Karpas-422 (cell line): Measurements from ENCODE around the gene ALDH1L2. TPM values are rescaled to one million over a fixed set of nuclear protein-coding genes. Genes with fewer than 3 reads are reported as not detected.

Source experiments
- DNase-seq: peaks from one replicate; pipeline ENCODE4 v3.0.0-alpha.2; 2015
- H2AFZ ChIP-seq: fragments of 200-600 bp; sonication (generic); 2 replicates; pipeline ENCODE4 v1.6.1; 2014; ENCODE audit warnings: antibody characterized with exemption, low read length, mixed read lengths
- H3K27ac ChIP-seq: fragments of 200-600 bp; sonication (generic); 2 replicates; pipeline ENCODE4 v1.5.1; 2014; ENCODE audit warnings: mild to moderate bottlenecking, low read length, moderate library complexity
- H3K27me3 ChIP-seq: fragments of 200-600 bp; sonication (generic); 2 replicates; pipeline ENCODE4 v1.6.1; 2014; ENCODE audit warnings: low read length, mixed read lengths
- H3K36me3 ChIP-seq: fragments of 200-600 bp; sonication (generic); 2 replicates; pipeline ENCODE4 v1.6.1; 2014; ENCODE audit warnings: low read length, mixed read lengths; ENCODE audit not compliant: insufficient read depth
- H3K4me1 ChIP-seq: fragments of 200-600 bp; sonication (generic); 2 replicates; pipeline ENCODE4 v1.6.1; 2014; ENCODE audit warnings: mild to moderate bottlenecking, low read length, mixed read lengths
- H3K4me2 ChIP-seq: fragments of 200-600 bp; sonication (generic); 2 replicates; pipeline ENCODE4 v1.6.1; 2014; ENCODE audit warnings: low read length, low read depth, mild to moderate bottlenecking; ENCODE audit not compliant: poor library complexity, severe bottlenecking
- H3K4me3 ChIP-seq: fragments of 200-600 bp; sonication (generic); 2 replicates; pipeline ENCODE4 v1.5.1; 2014; ENCODE audit warnings: mild to moderate bottlenecking, antibody characterized with exemption, low read length, mixed read lengths
- H3K79me2 ChIP-seq: fragments of 200-600 bp; sonication (generic); 2 replicates; pipeline ENCODE4 v1.6.1; 2014; ENCODE audit warnings: mild to moderate bottlenecking, low read length, mixed read lengths
- H3K9ac ChIP-seq: fragments of 200-600 bp; sonication (generic); 2 replicates; pipeline ENCODE4 v1.6.0; 2014; ENCODE audit warnings: low read length
- H3K9me2 ChIP-seq: fragments of 200-600 bp; sonication (generic), shearing (Covaris generic); replicated peaks from 2 replicates; pipeline ENCODE4 v1.6.0; 2014; ENCODE audit warnings: mild to moderate bottlenecking, low read length, moderate library complexity; ENCODE audit not compliant: insufficient read depth
- H3K9me3 ChIP-seq: fragments of 300-700, 200-600 bp; sonication (generic); 2 replicates; pipeline ENCODE4 v1.6.1; 2014; ENCODE audit warnings: low read length, mixed read lengths
- H4K20me1 ChIP-seq: fragments of 200-600 bp; sonication (generic); 2 replicates; pipeline ENCODE4 v1.6.1; 2014; ENCODE audit warnings: mild to moderate bottlenecking, antibody characterized with exemption, low read length, low read depth; ENCODE audit not compliant: insufficient read depth
- total RNA-seq: library from RNA; depleted of rRNA; stranded (reverse); fragments of >200 nt; shearing (Covaris generic); gene quantifications from 2 replicates; pipeline ENCODE4 v1.2.3, GENCODE V29; 2014; ENCODE audit warnings: low replicate concordance

ALDH1L2 gene
- total RNA-seq, 1 experiment from 2014 or later, result not detected

DNA sequence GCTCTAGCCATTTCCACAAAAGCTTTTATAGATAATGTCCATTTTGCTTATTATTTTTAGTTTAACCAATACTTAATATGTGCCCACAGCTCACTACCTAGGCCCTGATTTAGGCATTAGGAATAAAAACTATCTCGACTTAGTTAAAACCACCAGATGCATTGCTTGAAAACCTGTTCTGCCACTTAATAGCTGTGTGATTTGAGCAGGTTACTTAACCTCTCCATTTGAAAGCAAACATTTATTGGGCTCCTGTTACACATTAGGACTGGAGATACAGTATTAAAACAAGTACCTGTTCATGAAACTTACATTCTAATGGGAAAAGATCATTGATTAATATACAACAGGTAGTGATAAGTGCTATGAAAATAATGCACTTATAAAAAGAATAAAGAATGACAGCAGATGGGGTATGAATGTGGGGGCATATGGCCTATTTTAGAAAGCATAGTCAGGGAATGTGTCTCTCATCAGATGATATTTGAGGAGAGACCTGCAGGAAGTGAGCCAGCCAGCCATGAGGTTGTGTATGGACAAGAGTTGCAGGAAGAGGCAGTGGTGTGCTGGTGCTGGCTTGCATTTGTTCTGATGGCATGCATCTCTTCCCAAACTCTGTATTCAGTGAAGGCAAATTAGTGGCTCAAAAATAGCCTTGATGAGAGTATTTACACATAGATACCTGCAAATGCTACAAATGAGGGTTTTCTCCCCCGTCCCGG lies 63.9 kb downstream of the ALDH1L2 start:
- DNase-seq, result no peak
- H4K20me1 ChIP-seq, result no peaks in the 10 kb centered on the region
- no peak overlapping the region for H3K4me2 ChIP-seq
- no peaks in the 10 kb centered on the region for H3K9me2 ChIP-seq
- H3K36me3 ChIP-seq, result peaks cover 3% of the 10 kb centered on the region; the same call in 1 of the 2 replicates
- no peaks in the 10 kb centered on the region for H3K9me3 ChIP-seq
- H3K4me3 ChIP-seq, result no peak overlapping the region
- H3K27ac ChIP-seq, result no peak overlapping the region
- no peak overlapping the region for H3K9ac ChIP-seq
- H3K79me2 ChIP-seq, result 0 out of 2 replicates have a peak, but pooled peaks cover 2% of the 10 kb centered on the region
- no peaks in the 10 kb centered on the region for H3K4me1 ChIP-seq
- no peak overlapping the region for H2AFZ ChIP-seq
- H3K27me3 ChIP-seq, result no peaks in the 10 kb centered on the region

DNA sequence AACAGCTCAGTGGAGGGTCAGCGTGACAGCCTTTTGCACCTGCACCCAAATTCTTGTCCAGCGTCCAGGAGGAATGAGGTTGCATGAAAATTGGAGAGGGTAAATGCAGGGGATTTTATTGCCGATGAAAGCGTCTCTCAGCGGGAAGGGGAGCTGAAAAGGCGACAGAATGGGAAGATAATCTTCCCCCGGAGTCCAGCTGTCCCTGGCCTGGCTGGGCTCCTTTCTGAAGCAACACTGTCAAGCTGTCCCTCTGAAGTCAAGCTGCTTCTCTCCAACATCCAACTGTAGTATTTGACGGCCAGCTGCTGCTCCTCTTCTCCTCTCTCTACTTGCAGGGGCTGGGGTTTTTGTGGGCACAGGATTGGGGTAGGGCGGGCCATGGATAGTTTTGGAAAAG lies 65.5 kb downstream of the ALDH1L2 start:
- no peak overlapping the region for H3K9ac ChIP-seq
- no peaks in the 10 kb centered on the region for H3K27me3 ChIP-seq
- no peak overlapping the region for H3K27ac ChIP-seq
- no peak for DNase-seq
- no peak overlapping the region for H3K4me3 ChIP-seq
- H3K9me2 ChIP-seq, result no peaks in the 10 kb centered on the region
- H4K20me1 ChIP-seq, result no peaks in the 10 kb centered on the region
- no peaks in the 10 kb centered on the region for H3K4me1 ChIP-seq
- peaks cover 11% of the 10 kb centered on the region; the same call in 1 of the 2 replicates for H3K36me3 ChIP-seq
- no peak overlapping the region for H3K4me2 ChIP-seq
- peaks cover 10% of the 10 kb centered on the region; the same call in 1 of the 2 replicates for H3K79me2 ChIP-seq
- no peaks in the 10 kb centered on the region for H3K9me3 ChIP-seq
- no peak overlapping the region for H2AFZ ChIP-seq

DNA sequence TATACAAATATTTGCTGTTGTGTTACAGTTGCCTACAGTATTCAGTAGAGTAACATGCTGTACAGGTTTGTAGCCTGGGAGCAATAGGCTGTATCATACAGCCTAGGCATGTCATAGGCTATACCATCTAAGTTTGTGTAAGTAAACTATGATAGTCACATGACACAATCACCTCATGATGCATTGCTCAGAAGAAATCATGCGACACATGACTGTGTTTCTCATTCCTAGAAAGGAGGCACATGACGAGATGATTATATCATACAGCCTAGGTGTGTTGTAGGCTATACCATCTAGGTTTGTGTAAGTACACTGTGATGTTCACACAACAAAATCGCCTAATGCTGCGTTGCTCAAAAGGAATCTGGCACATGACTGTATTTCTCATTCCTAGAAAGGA lies 66.2 kb downstream of the ALDH1L2 start:
- H3K4me2 ChIP-seq, result no peak overlapping the region
- DNase-seq, result no peak
- H3K79me2 ChIP-seq, result peaks cover 12% of the 10 kb centered on the region; the same call in 1 of the 2 replicates
- no peaks in the 10 kb centered on the region for H3K27me3 ChIP-seq
- no peaks in the 10 kb centered on the region for H3K9me3 ChIP-seq
- H3K4me1 ChIP-seq, result no peaks in the 10 kb centered on the region
- H2AFZ ChIP-seq, result no peak overlapping the region
- no peak overlapping the region for H3K27ac ChIP-seq
- no peaks in the 10 kb centered on the region for H3K9me2 ChIP-seq
- H4K20me1 ChIP-seq, result no peaks in the 10 kb centered on the region
- no peak overlapping the region for H3K4me3 ChIP-seq
- peaks cover 11% of the 10 kb centered on the region; the same call in 1 of the 2 replicates for H3K36me3 ChIP-seq
- H3K9ac ChIP-seq, result no peak overlapping the region

DNA sequence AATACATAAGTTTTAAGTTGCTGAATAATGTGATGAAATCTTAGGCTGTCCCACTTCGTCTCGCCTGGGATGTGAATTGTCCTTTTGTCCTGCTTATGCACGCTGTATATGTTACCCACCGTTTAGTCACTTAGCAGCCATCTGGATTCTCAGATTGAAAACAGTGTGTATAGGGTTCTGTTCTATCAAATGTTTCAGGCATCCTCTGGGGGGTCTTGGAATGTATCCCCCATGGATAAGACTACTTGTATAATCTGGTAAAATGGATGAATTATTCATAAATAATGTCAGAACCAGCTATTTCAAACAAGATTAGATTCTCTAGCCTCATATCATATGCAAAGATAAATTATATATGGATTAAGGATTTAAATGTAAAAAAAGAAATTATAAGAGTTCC lies 68.7 kb downstream of the ALDH1L2 start:
- Histone ChIP-seq H3K9me3 (no peaks in the 10 kb centered on the region), H3K4me2 (no peak overlapping the region), H3K79me2 (peaks cover 15% of the 10 kb centered on the region; the same call in 1 of the 2 replicates), H3K36me3 (peaks cover 11% of the 10 kb centered on the region; the same call in 1 of the 2 replicates), H3K4me3 (no peak overlapping the region), H2AFZ (no peak overlapping the region), H4K20me1 (no peaks in the 10 kb centered on the region), H3K27me3 (no peaks in the 10 kb centered on the region), H3K9me2 (no peaks in the 10 kb centered on the region), H3K9ac (no peak overlapping the region), H3K27ac (no peak overlapping the region), H3K4me1 (no peaks in the 10 kb centered on the region)
- no peak for DNase-seq

DNA sequence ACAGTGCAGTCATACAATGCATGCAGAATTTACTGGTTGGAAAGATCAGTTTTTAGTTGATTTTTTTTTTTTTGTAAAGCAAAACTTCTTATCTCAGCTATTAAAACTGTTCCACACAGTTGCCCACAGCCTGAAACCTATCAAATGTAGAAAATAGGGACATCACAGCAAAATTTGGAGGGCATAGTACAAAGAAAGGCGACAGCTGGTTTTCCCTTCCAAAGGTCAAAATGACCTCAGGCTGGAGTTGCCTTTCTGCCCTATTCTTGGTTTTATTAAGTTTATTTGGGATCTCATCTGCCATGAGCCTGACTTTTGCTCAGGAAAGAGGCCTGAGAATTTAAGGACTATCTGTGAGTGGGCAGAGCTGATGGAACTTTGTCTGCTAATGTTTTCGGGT lies 69.7 kb downstream of the ALDH1L2 start:
- no peaks in the 10 kb centered on the region for H3K27me3 ChIP-seq
- no peak overlapping the region for H3K27ac ChIP-seq
- H4K20me1 ChIP-seq, result no peaks in the 10 kb centered on the region
- H3K79me2 ChIP-seq, result peaks cover 15% of the 10 kb centered on the region; the same call in 1 of the 2 replicates
- H3K36me3 ChIP-seq, result peaks cover 11% of the 10 kb centered on the region; the same call in 1 of the 2 replicates
- H3K9ac ChIP-seq, result no peak overlapping the region
- no peak for DNase-seq
- no peaks in the 10 kb centered on the region for H3K9me2 ChIP-seq
- H3K4me2 ChIP-seq, result no peak overlapping the region
- H2AFZ ChIP-seq, result no peak overlapping the region
- no peak overlapping the region for H3K4me3 ChIP-seq
- H3K4me1 ChIP-seq, result no peaks in the 10 kb centered on the region
- no peaks in the 10 kb centered on the region for H3K9me3 ChIP-seq

DNA sequence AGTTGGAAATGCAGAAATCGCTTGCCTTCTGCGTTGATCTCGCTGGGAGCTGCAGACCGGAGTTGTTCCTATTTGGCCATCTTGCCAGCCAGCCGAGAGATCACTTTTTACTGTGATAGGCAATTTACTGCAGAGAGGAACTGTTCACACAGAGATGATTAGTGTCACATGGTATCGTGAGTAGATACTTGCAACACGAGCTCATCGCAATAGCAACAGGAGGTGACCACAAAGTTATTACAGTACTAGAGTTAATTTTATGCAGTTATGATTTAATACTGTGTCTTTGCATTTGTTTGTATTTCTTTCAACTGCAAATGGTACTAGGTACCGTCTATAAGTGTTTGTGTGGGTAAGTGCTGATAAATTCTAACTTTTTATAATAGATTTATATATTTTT lies 70.4 kb downstream of the ALDH1L2 start:
- Histone ChIP-seq H3K9me3 (no peaks in the 10 kb centered on the region), H3K4me3 (no peak overlapping the region), H3K79me2 (peaks cover 15% of the 10 kb centered on the region; the same call in 1 of the 2 replicates), H4K20me1 (no peaks in the 10 kb centered on the region), H3K36me3 (peaks cover 11% of the 10 kb centered on the region; the same call in 1 of the 2 replicates), H3K27me3 (no peaks in the 10 kb centered on the region), H3K4me1 (no peaks in the 10 kb centered on the region), H3K9me2 (no peaks in the 10 kb centered on the region), H3K4me2 (no peak overlapping the region), H2AFZ (no peak overlapping the region), H3K9ac (no peak overlapping the region), H3K27ac (no peak overlapping the region)
- DNase-seq, result no peak

DNA sequence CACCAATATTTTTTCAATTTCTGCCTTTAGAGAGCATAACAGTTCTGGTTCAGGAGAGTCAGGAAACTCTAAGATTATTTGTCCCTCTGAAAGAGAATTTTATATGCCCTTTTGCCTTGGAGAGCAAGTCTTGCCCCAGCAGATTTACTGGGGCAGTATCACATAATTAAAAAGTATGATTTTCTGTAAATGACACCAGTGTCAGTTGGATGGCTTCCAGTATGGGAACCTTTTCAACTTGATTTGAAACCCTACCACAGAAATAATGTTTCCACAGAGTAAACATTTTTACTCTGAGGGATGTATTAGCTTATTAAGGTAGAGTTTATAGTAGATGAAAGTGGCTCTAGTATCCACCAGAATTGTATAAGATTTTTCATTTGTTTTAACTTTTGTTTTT lies 82.8 kb downstream of the ALDH1L2 start:
- Histone ChIP-seq H3K9me3 (0 out of 2 replicates have a peak, but pooled peaks cover 3% of the 10 kb centered on the region), H3K4me2 (no peak overlapping the region), H3K9ac (no peak overlapping the region), H2AFZ (no peak overlapping the region), H3K9me2 (no peaks in the 10 kb centered on the region), H3K27ac (no peak overlapping the region), H3K27me3 (no peaks in the 10 kb centered on the region), H3K36me3 (peaks cover 78% of the 10 kb centered on the region), H3K79me2 (peaks cover 6% of the 10 kb centered on the region; the same call in 1 of the 2 replicates), H3K4me3 (no peak overlapping the region), H3K4me1 (no peaks in the 10 kb centered on the region), H4K20me1 (no peaks in the 10 kb centered on the region)
- DNase-seq, result no peak

DNA sequence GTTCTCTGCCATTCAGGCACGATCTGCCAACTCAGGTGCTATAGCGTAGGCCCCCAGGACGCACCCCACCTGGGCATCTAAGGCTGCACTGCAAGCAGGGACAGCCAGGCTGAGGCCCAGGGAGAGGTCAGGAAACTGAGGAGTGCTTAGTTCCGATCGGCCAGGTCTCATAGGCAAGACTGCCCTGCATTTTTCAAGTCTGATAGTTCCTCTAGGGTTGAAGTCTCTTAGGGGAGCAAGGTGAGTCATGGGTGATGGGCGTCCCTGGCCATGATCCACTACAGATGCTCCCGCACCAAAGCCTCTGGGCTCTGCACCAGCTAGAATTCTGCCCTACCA lies 84.9 kb downstream of the ALDH1L2 start:
- Histone ChIP-seq H3K4me3 (no peak overlapping the region), H4K20me1 (no peaks in the 10 kb centered on the region), H3K79me2 (peaks cover 6% of the 10 kb centered on the region; the same call in 1 of the 2 replicates), H3K27me3 (no peaks in the 10 kb centered on the region), H3K4me1 (no peaks in the 10 kb centered on the region), H3K9ac (no peak overlapping the region), H3K4me2 (no peak overlapping the region), H3K9me3 (0 out of 2 replicates have a peak, but pooled peaks cover 3% of the 10 kb centered on the region), H3K27ac (no peak overlapping the region), H3K9me2 (no peaks in the 10 kb centered on the region), H3K36me3 (peaks cover 73% of the 10 kb centered on the region), H2AFZ (no peak overlapping the region)
- DNase-seq, result no peak
